GM23248 (cell line): ENCODE data around the gene GNG8. TPM values are rescaled to one million over a fixed set of nuclear protein-coding genes. Genes with fewer than 3 reads are reported as not detected.

Experiments used
- DNase-seq: peaks from one replicate; pipeline ENCODE4 v3.0.0-alpha.2; 2015
- H2AFZ ChIP-seq: fragments of 200-600 bp; sonication (generic); 2 replicates; pipeline ENCODE4 v1.6.1; 2016; ENCODE audit warnings: antibody characterized with exemption
- H3F3A ChIP-seq: fragments of 200-600 bp; sonication (generic); 2 replicates; pipeline ENCODE4 v1.6.1; 2016; ENCODE audit warnings: mild to moderate bottlenecking, antibody characterized with exemption, mixed run types; ENCODE audit not compliant: insufficient read depth
- H3K27ac ChIP-seq: fragments of 200-600 bp; sonication (generic); 2 replicates; pipeline ENCODE4 v1.5.1; 2016; ENCODE audit warnings: mild to moderate bottlenecking
- H3K27me3 ChIP-seq: fragments of 200-600 bp; sonication (generic); replicated peaks from 2 replicates; pipeline ENCODE4 v1.6.1; 2016; ENCODE audit warnings: mild to moderate bottlenecking; ENCODE audit not compliant: insufficient read depth
- H3K36me3 ChIP-seq: fragments of 200-600 bp; sonication (generic); 2 replicates; pipeline ENCODE4 v1.6.1; 2016; ENCODE audit warnings: low read depth, mild to moderate bottlenecking
- H3K4me1 ChIP-seq: fragments of 200-600 bp; sonication (generic); 2 replicates; pipeline ENCODE4 v1.6.1; 2016; ENCODE audit warnings: mild to moderate bottlenecking; ENCODE audit not compliant: insufficient read depth
- H3K4me2 ChIP-seq: fragments of 200-600 bp; sonication (generic); one replicate; pipeline ENCODE4 v1.6.1; 2016; ENCODE audit warnings: mild to moderate bottlenecking; ENCODE audit not compliant: unreplicated experiment
- H3K4me3 ChIP-seq: fragments of 200-600 bp; sonication (generic); 2 replicates; pipeline ENCODE4 v1.5.1; 2016; ENCODE audit warnings: mild to moderate bottlenecking
- H3K79me2 ChIP-seq: fragments of 200-600 bp; sonication (generic); 2 replicates; pipeline ENCODE4 v1.6.1; 2016; ENCODE audit warnings: mild to moderate bottlenecking; ENCODE audit not compliant: insufficient read depth
- H3K9ac ChIP-seq: fragments of 200-600 bp; sonication (generic); 2 replicates; pipeline ENCODE4 v1.6.1; 2016; ENCODE audit warnings: mild to moderate bottlenecking
- H3K9me2 ChIP-seq: fragments of 200-600 bp; sonication (generic); 2 replicates; pipeline ENCODE4 v1.6.1; 2016; ENCODE audit warnings: mixed run types, mild to moderate bottlenecking, moderate library complexity; ENCODE audit not compliant: insufficient read depth
- H3K9me3 ChIP-seq: fragments of 200-600 bp; sonication (generic); one replicate; pipeline ENCODE4 v1.6.1; 2017; ENCODE audit warnings: low read depth
- H4K20me1 ChIP-seq: fragments of 200-600 bp; sonication (generic); 2 replicates; pipeline ENCODE4 v1.6.0; 2016; ENCODE audit not compliant: insufficient read depth
- EZH2 ChIP-seq: fragments of 200-600 bp; sonication (generic); IDR thresholded peaks from 2 replicates; pipeline ENCODE4 v1.6.1; 2018; ENCODE audit warnings: antibody characterized with exemption, mild to moderate bottlenecking; ENCODE audit not compliant: insufficient read depth, poor library complexity, severe bottlenecking
- EZH2phosphoT487 ChIP-seq: fragments of 200-600 bp; sonication (generic); IDR thresholded peaks from 2 replicates; pipeline ENCODE4 v1.6.1; 2018; ENCODE audit warnings: antibody characterized with exemption, moderate library complexity, mild to moderate bottlenecking, low read depth; ENCODE audit not compliant: insufficient read depth
- WGBS, 2 experiments: methylation state at CpG; one replicate each; pipeline ENCODE4 v1.1.6; 2015 to 2017; ENCODE audit warnings: low lambda C conversion rate in 2 of 2, low coverage in 1 of 2; ENCODE audit errors: missing lambda C conversion rate in 2 of 2; 5-methylcytosine and 5-hydroxymethylcytosine counted together
- in situ Hi-C: fragments of 300-500 bp; cut with MboI; formaldehyde crosslinking; loops from 2 replicates; pipeline ENCODE4 v1.15.0; 2020
- polyA plus RNA-seq: library from polyadenylated mRNA; unstranded; fragments of >200 nt; fragmentation: Nextera tagmentation; extraction: Ambion mirVana; gene quantifications from 2 replicates; pipeline ENCODE4 v1.2.1, GENCODE V29; 2016
- total RNA-seq: library from RNA; depleted of rRNA; stranded (reverse); fragments of >200 nt; shearing (Covaris generic); gene quantifications from 2 replicates; pipeline ENCODE4 v1.2.3, GENCODE V29; 2014

The GNG8 gene
- total and polyA plus RNA-seq, 2 experiments from 2014 or later, result not detected

GRCh38 chr19:46639358-46640182, 3.6 kb upstream of the GNG8 start:
- in situ Hi-C loops, result no loop called here
- Histone ChIP-seq H3K36me3 (no peaks in the 10 kb centered on the region), H3K9ac (peak overlapping the region; percentile 77)

GRCh38 chr19:46637224-46637623, 1.2 kb upstream of the GNG8 start:
- no peak overlapping the region for H3K27ac ChIP-seq
- H3F3A ChIP-seq, result 0 out of 2 replicates have a peak, but pooled peaks cover 8% of the 10 kb centered on the region
- H3K9me3 ChIP-seq, result no peaks in the 10 kb centered on the region
- no peak overlapping the region for H3K4me3 ChIP-seq
- H3K4me1 ChIP-seq, result peaks cover 6% of the 10 kb centered on the region; the same call in 1 of the 2 replicates
- H4K20me1 ChIP-seq, result no peaks in the 10 kb centered on the region
- no peaks in the 10 kb centered on the region for H3K36me3 ChIP-seq
- no peak for DNase-seq
- H2AFZ ChIP-seq, result no peak overlapping the region
- no peak overlapping the region for H3K4me2 ChIP-seq
- no peaks in the 10 kb centered on the region for H3K27me3 ChIP-seq
- H3K79me2 ChIP-seq, result no peaks in the 10 kb centered on the region
- H3K9ac ChIP-seq, result no peak overlapping the region
- in situ Hi-C loops, result no loop called here
- WGBS, 2 experiments, result 98% methylated on average over 14 of the region's 14 CpGs
- H3K9me2 ChIP-seq, result no peaks in the 10 kb centered on the region
- TF ChIP-seq EZH2phosphoT487 (no peak), EZH2 (no peak)

More at GRCh38 chr19:46639358-46640182, 3.6 kb upstream of the GNG8 start:
- Histone ChIP-seq H3K27ac (peak overlapping the region; percentile 40; the same call in 1 of the 2 replicates), H3K4me1 (no peaks in the 10 kb centered on the region), H4K20me1 (no peaks in the 10 kb centered on the region), H3K27me3 (no peaks in the 10 kb centered on the region), H3K4me3 (peak overlapping the region; percentile 78), H3K9me2 (no peaks in the 10 kb centered on the region), H3K79me2 (no peaks in the 10 kb centered on the region), H2AFZ (peak overlapping the region; percentile 86), H3K9me3 (no peaks in the 10 kb centered on the region), H3K4me2 (peak overlapping the region; percentile 87), H3F3A (0 out of 2 replicates have a peak, but pooled peaks cover 8% of the 10 kb centered on the region)
- DNase-seq, result peak; percentile 81
- 9 to 10% methylated on average over 41 to 42 of the region's 49 CpGs for WGBS, 2 experiments
- TF ChIP-seq EZH2, result no peak
- TF ChIP-seq EZH2phosphoT487, result no peak

- no peak for TF ChIP-seq EZH2phosphoT487
- TF ChIP-seq EZH2, result no peak
- H3K4me1 ChIP-seq, result peaks cover 21% of the 10 kb centered on the region
- in situ Hi-C loops, result no loop called here
- DNase-seq, result no peak
- H3K36me3 ChIP-seq, result no peaks in the 10 kb centered on the region
- no peak overlapping the region for H3K27ac ChIP-seq
- WGBS, 2 experiments, result 8 to 11% methylated on average over 9 to 23 of the region's 23 CpGs
- peak overlapping the region; percentile 79 for H2AFZ ChIP-seq
- H3K4me2 ChIP-seq, result peak overlapping the region; percentile 72
- H3K4me3 ChIP-seq, result peak overlapping the region; percentile 71
- no peaks in the 10 kb centered on the region for H3K27me3 ChIP-seq
- no peaks in the 10 kb centered on the region for H3K79me2 ChIP-seq
- no peaks in the 10 kb centered on the region for H4K20me1 ChIP-seq
- no peaks in the 10 kb centered on the region for H3K9me3 ChIP-seq
- no peak overlapping the region for H3K9ac ChIP-seq
- H3F3A ChIP-seq, result peaks cover 11% of the 10 kb centered on the region; the same call in 1 of the 2 replicates
- no peaks in the 10 kb centered on the region for H3K9me2 ChIP-seq
These were observed 1.3 kb downstream of the GNG8 start for GRCh38 chr19:46634656-46635218.

GRCh38 chr19:46634045-46634655, 1.9 kb downstream of the GNG8 start:
- H3K9ac ChIP-seq, result 0 out of 2 replicates have a peak overlapping the region, but pooled peaks have one; percentile 31
- peak; percentile 93 for DNase-seq
- peaks cover 21% of the 10 kb centered on the region for H3K4me1 ChIP-seq
- peak overlapping the region; percentile 90 for H2AFZ ChIP-seq
- TF ChIP-seq EZH2, result no peak
- no peak for TF ChIP-seq EZH2phosphoT487
- WGBS, 2 experiments, result 3 to 5% methylated on average over 18 to 38 of the region's 38 CpGs
- peaks cover 9% of the 10 kb centered on the region; the same call in 1 of the 2 replicates for H3F3A ChIP-seq
- H3K27ac ChIP-seq, result no peak overlapping the region
- no peaks in the 10 kb centered on the region for H3K79me2 ChIP-seq
- no peaks in the 10 kb centered on the region for H3K9me3 ChIP-seq
- in situ Hi-C loops, result no loop called here
- no peaks in the 10 kb centered on the region for H4K20me1 ChIP-seq
- H3K27me3 ChIP-seq, result no peaks in the 10 kb centered on the region
- peak overlapping the region; percentile 78 for H3K4me3 ChIP-seq
- H3K4me2 ChIP-seq, result peak overlapping the region; percentile 77
- H3K9me2 ChIP-seq, result no peaks in the 10 kb centered on the region
- no peaks in the 10 kb centered on the region for H3K36me3 ChIP-seq
